Activated CD4-positive, alpha-beta T cell treated with anti-CD3 and anti-CD28 coated beads, Interleukin-2, Interleukin-6, amounts not matched to agents 100 ng/mL and 50 ng/mL, durations not matched to agents 16 hours and 8 hours (primary cell): ENCODE measurements around the gene KRTAP29-1.

Experiments
- DNase-seq: peaks from one replicate; pipeline ENCODE4 v3.0.0-alpha.2; 2020

The KRTAP29-1 gene

GRCh38 chr17:41327411-41328120 is 24.9 kb upstream of the KRTAP29-1 start:
- no peak for DNase-seq

- no peak for DNase-seq
These were observed 23.8 kb upstream of the KRTAP29-1 start for GRCh38 chr17:41326173-41327145.

GRCh38 chr17:41325611-41326010 is 23.0 kb upstream of the KRTAP29-1 start:
- DNase-seq: no peak

- no peak for DNase-seq
These were observed 22.5 kb upstream of the KRTAP29-1 start for GRCh38 chr17:41325126-41325525.

DNA sequence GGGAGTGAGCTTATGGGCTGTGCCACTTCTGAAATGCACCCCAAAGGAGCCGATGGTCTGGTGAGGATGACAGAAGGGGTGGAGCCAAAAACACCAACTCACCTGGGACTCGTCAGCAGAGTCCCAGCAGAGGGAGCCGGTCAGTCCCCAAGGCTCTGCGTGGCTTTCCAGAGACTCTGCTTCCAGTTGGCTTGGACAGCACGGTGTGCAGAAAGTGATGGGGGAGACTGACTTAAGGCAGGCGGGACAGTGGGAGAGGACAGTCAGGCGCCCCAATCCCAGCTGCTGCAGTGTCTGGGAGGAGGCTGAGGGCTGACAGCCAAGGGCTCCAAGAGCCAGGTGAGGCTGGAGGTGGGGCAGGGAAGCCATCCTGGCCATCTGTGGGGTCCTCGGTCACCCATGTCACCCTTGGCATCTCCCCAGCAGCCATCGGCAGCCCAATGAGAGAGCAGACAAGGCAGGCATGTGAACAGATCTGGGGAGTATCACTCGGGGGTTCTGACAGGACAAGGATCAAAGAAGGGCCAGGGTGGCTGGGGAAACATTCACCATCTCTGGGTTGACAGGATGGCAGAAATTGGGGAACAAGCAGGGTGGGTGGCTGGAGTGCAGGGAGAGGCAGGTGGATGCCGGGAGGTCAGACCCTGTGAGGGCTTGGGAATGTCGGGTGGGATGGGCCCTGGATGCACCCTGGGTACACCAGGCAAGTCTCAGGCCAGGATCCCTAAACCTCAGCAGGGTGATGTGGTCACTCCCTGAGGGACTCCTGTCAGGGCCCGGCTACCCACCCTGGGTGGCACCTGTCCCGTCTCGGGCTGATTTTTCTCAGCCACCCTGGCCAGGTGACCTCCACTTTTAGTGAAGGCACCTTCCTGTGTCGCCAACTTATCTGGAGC is 21.8 kb upstream of the KRTAP29-1 start:
- DNase-seq: no peak

DNA sequence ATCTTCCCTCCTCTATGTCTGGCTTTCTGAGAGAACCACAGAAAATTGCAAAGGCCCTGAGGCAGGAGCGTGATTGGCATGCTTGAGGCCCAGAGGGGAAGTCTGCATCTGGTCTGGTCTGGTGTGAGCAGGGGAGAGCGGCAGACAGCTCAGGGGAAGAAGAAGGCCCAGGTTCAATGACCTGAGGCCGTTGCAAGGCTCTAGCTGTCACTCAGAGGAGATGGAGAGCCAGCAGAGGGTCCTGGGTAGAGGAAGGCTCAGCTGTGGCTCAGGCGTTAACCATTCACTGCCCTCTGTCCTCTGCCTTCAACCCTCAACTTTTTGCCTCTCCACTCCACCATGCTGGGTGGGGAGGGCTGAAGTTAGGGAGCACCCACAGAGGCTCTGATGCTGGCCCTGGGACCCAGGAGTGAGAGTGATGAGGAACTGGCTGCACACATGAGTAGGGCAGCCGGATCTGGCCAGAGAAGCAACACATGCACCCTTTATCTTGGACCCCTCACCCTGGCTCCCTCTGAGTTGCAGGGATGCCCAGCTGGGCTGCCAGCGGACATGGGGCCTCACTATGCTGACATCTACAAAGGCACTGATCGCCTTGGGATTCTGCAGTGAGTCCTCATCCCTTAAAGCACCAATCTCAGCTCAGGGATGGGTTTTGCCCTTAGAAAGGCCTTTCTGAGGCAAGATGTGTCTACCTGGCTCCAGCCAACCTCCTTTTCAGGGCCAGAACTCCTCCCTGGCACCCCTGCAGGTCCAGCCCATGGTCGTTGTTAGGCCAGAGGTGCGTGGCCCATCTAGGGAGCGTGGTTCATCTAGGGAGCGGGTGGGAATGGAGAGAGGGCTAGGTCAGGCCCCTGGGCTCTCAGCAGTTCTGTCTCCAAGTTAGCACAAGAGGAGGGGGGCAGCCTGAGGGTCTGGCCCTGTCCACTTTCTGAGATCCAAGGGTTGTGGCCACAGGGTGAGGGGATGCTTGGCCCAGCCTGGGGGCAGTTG is 20.5 kb upstream of the KRTAP29-1 start:
- no peak for DNase-seq

DNA sequence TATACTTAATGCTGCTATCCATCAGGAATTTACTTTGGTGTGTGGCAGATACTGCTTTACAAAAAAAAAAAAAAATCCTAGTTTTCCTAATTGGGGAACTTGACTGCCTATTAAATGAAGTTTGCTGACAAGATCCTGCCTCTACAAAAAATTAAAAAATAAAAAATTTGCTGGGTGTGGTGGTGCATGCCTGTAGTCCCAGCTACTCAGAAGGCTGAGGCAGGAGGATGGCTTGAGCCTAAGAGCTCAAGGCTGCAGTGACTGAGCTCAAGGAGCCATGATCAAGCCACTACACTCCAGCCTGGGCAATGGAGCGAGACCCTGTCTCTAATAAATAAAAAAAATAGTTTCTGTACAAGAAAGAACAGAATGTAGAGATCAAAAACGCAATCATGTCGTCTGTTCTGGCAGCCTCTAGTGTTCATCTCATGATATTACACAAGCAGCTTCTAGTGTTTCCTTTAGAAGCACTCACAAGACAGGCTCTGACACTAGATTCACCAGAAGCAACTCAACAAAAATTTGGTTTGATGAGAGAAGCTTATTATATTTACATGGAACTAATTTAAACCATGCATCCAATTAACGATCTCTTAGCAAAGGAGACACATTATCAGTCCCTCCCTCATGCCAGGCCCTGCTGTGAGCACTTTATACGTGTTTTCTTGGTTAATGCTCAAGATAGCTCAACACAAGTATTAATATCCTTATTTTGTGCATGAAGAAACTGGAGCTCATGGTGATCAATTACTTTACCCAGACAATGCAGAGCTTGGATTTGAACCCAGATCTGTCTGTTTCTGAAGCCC is 19.6 kb upstream of the KRTAP29-1 start:
- peak; percentile 30 for DNase-seq

GRCh38 chr17:41318231-41318630 is 15.6 kb upstream of the KRTAP29-1 start:
- no peak for DNase-seq

DNA sequence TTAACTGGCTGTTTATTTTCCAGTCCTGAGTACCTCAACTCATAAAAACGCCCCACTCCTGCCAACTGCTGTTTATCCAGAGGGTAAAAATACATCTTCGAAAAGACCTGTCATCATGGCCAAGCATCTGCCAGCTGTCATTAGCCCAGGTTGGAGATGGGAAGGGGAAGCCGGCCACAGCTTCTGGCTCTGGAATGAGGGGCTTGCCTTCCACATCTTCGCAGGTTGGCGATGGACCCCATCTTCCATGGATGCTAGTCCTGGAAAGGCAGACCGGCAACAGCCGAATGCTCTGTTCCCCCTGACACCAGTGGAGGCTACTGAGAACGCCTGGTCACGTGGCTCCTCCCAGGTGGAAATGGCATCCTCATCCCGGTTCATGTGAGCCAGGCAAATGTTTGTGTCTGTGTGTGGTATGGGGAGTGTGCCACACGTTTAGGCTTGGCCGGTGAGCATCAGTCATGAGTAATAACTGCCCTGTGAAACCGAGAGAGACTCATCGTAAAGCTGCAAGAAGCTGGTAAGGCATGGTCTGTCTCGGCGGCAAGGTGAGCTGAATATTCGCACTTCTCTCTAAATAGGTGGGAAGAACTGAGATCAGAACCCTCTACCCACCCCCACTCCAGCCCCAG is 13.3 kb upstream of the KRTAP29-1 start:
- DNase-seq: no peak

DNA sequence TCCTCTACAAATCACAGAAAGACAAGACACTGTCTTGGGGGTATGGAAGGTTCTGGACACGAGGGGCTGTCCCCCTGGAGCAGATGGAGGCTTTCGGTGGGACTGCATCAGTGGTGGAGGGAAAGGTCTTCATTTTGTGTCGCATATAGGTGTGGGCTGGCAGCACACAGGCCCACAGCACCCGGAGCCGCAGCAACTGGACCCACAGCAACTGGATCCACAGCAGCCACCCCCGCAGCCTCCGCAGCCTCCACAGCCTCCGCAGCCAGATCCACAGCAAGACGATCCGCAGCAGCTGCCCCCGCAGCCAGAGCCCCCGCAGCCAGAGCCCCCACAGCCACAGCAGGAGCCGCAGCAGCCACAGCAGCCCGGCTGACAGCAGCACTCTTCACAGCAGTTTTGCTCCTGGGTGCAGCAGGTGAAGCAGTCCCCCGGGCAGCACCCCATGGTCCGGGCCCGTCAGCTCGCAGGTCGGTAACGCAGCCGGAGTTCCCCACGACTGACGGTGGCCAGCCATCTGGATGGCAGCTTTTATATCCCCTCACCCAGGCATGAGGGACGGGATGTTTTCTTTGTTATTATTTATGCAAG is 12.6 kb upstream of the KRTAP29-1 start, which contains the start of gene KRTAP17-1:
KRTAP17-1 (minus strand) TSS at position 507 of the 591 bp plus-strand sequence; CDS start at position 447, 60 bp downstream.
- DNase-seq: no peak

DNA sequence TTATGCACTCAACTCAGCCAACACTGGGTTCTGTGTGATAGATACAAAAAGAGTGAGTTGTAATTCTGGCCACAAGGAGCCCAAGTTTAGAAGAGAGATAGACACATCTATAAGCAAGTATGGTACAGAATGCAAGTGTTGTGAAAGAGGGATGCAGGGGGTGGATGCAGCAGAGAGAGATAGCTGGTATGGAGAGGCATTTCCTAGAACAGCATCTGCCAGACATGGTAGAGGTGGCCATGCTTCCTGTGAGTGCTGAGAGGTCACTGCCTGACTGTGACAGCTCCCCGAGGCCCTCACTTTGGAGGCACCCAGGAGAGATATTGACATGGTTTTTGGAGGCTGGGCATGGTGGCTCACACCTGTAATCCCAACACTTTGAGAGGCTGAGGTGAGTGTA is 8.5 kb upstream of the KRTAP29-1 start:
- DNase-seq: no peak

DNA sequence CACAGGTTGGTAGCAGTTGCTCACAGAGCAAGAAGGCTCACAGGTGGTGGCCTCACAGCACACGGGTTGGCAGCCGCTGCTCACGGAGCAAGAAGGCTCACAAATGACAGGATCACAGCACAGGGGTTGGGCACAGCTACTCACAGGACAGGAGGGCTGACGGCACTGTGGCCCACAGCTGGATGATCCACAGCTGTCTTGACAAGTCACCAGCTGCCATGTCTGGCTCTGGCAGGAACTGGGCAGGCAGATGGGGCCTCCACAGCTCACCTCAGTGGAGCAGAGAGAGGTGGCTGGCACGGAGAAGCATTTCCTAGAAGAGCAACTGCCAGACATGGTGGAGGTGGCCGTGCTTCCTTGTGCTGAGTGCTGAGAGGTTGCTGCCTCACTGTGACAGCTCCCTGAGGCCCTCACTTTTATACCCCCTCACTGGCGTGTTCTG is 6.3 kb upstream of the KRTAP29-1 start, which contains the start of gene KRTAP16-1:
KRTAP16-1 (minus strand) TSS at position 392 of the 442 bp plus-strand sequence; CDS start at position 336, 56 bp downstream.
- peak; percentile 53 for DNase-seq

DNA sequence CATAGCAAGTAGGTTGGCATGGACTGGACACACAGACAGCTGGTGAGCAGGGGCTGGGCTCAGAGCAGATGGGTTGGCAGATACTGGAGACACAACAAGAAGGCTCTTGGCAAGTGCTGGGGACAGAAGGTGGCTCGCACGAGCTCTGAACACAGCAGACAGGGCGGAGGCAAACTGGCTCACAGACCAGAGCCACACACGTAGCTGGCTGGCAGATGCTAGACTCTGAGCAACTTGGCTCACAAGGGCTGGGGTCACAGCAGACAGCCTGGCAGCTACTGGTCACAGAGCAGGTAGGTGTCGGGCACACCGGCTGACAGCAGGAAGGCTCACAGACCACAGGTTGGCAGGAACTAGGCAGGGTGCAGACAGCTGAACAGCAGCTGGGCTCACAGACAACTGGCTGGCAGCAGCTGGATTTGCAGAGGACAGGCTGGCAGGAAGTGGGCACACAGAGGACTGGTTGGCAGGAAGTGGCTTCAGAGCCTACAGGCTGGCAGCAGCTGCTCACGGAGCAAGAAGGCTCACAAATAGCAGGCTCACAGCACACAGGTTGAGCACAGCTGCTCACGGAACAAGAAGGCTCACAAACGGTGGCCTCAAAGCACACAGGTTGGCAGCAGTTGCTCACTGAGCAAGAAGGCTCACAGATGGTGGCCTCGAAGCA is 5.7 kb upstream of the KRTAP29-1 start:
- DNase-seq: peak; percentile 85

DNA sequence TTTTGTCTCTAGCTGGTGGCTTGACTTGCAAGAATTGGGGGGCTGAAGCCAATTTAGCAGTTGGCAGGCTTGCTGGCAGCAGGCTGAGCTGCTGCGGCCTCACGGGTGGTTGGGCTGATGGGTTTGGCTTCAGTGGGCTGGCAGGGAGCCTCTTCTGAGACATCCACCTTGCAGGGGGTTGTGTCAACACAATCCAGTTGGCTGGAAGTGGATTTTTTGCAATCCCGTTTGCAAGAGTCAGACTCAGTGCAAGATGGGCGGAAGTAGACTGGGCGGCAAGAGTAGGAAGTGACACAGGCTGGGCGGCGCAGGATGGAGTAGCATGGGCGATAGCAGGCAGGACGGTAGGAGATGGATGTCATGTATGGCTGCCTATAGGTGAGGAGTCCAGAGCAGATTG is 5.0 kb upstream of the KRTAP29-1 start:
- no peak for DNase-seq

- no peak for DNase-seq
These were observed 1.4 kb upstream of the KRTAP29-1 start for GRCh38 chr17:41304091-41304490.

DNA sequence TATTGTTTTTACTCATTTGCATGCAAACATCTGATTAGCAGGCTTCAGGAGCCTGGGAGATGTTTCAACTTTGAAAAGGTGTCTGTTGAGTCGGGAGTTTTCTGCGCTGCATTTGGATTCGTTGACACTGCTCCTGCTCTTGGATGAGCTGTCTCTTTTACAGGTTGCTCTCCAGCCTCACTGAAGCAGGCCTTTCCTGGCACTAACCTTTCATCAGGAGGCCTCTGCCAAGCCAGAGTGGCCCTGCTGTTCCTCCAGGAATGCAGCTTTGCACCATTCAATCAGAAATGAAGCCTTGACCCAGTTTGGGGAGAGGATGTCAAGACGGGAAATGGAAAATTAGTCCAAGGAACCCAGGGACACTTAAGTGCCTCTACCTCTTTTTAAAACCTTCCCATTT is 330 bp upstream of the KRTAP29-1 start:
- no peak for DNase-seq

GRCh38 chr17:41301204-41301790 is 1.4 kb downstream of the KRTAP29-1 start:
- DNase-seq: no peak

- DNase-seq: no peak
These were observed 4.1 kb downstream of the KRTAP29-1 start for GRCh38 chr17:41298458-41299135.
